ENCODE results near the gene MAT2B.

The MAT2B gene

GRCh38 chr5:163506095-163506457 is 657 bp downstream of the MAT2B start:
- Histone ChIP-seq H3K27ac (ENCODE audit: low read depth, low read length) (peak overlapping the region; percentile 83), H3K36me3 (ENCODE audit: low read length) (no peaks in the 10 kb centered on the region), H3K27me3 (ENCODE audit: low read length) (no peaks in the 10 kb centered on the region), H3F3A (ENCODE audit: insufficient read depth) (0 out of 2 replicates have a peak, but pooled peaks cover 4% of the 10 kb centered on the region), H4K20me1 (ENCODE audit: low read depth, low read length) (peaks cover 20% of the 10 kb centered on the region), H2AFZ (ENCODE audit: low read depth, low read length, severe bottlenecking) (no peak overlapping the region), H3K4me3 (ENCODE audit: insufficient read depth, low read length, poor library complexity, severe bottlenecking) (peak overlapping the region; percentile 90), H3K79me2 (ENCODE audit: insufficient read depth, low read length) (peaks cover 53% of the 10 kb centered on the region), H3K4me2 (ENCODE audit: low read depth, low read length, poor library complexity, severe bottlenecking) (peak overlapping the region; percentile 84), H3K9me2 (replicated peaks; ENCODE audit: insufficient read depth, low read length) (no peaks in the 10 kb centered on the region), H3K9ac (ENCODE audit: low read length) (peak overlapping the region; percentile 65), H3K9me3 (ENCODE audit: insufficient read depth, low read length) (no peaks in the 10 kb centered on the region)
- TF ChIP-seq EZH2phosphoT487 (conservative IDR thresholded peaks at IDR 0.05; ENCODE audit: low read length) (no peak), CTCF (IDR thresholded peaks at IDR 0.05; ENCODE audit: insufficient read depth, low read length, poor library complexity, severe bottlenecking) (no peak)

- Histone ChIP-seq H3F3A (ENCODE audit: insufficient read depth) (0 out of 2 replicates have a peak, but pooled peaks cover 4% of the 10 kb centered on the region), H3K9me2 (replicated peaks; ENCODE audit: insufficient read depth, low read length) (no peaks in the 10 kb centered on the region), H3K4me2 (ENCODE audit: low read depth, low read length, poor library complexity, severe bottlenecking) (peak overlapping the region; percentile 84), H3K27ac (ENCODE audit: low read depth, low read length) (no peak overlapping the region), H2AFZ (ENCODE audit: low read depth, low read length, severe bottlenecking) (no peak overlapping the region), H3K36me3 (ENCODE audit: low read length) (no peaks in the 10 kb centered on the region), H3K9me3 (ENCODE audit: insufficient read depth, low read length) (no peaks in the 10 kb centered on the region), H3K79me2 (ENCODE audit: insufficient read depth, low read length) (peaks cover 59% of the 10 kb centered on the region), H3K27me3 (ENCODE audit: low read length) (no peaks in the 10 kb centered on the region), H3K4me3 (ENCODE audit: insufficient read depth, low read length, poor library complexity, severe bottlenecking) (peak overlapping the region; percentile 90), H3K9ac (ENCODE audit: low read length) (peak overlapping the region; percentile 65), H4K20me1 (ENCODE audit: low read depth, low read length) (peaks cover 20% of the 10 kb centered on the region)
- TF ChIP-seq CTCF (IDR thresholded peaks at IDR 0.05; ENCODE audit: insufficient read depth, low read length, poor library complexity, severe bottlenecking): no peak
- TF ChIP-seq EZH2phosphoT487 (conservative IDR thresholded peaks at IDR 0.05; ENCODE audit: low read length): no peak
Observed at GRCh38 chr5:163506726-163507125, 1.3 kb downstream of the MAT2B start.

- no peak for TF ChIP-seq EZH2phosphoT487 (conservative IDR thresholded peaks at IDR 0.05; ENCODE audit: low read length)
- TF ChIP-seq CTCF (IDR thresholded peaks at IDR 0.05; ENCODE audit: insufficient read depth, low read length, poor library complexity, severe bottlenecking): no peak
- Histone ChIP-seq H3K27me3 (ENCODE audit: low read length) (no peaks in the 10 kb centered on the region), H2AFZ (ENCODE audit: low read depth, low read length, severe bottlenecking) (no peak overlapping the region), H3K9me3 (ENCODE audit: insufficient read depth, low read length) (no peaks in the 10 kb centered on the region), H3K4me3 (ENCODE audit: insufficient read depth, low read length, poor library complexity, severe bottlenecking) (no peak overlapping the region), H3K4me2 (ENCODE audit: low read depth, low read length, poor library complexity, severe bottlenecking) (peak overlapping the region; percentile 84), H3K79me2 (ENCODE audit: insufficient read depth, low read length) (peaks cover 74% of the 10 kb centered on the region), H3K36me3 (ENCODE audit: low read length) (peaks cover 12% of the 10 kb centered on the region; the same call in 1 of the 2 replicates), H3K27ac (ENCODE audit: low read depth, low read length) (no peak overlapping the region), H3F3A (ENCODE audit: insufficient read depth) (0 out of 2 replicates have a peak, but pooled peaks cover 3% of the 10 kb centered on the region), H4K20me1 (ENCODE audit: low read depth, low read length) (peaks cover 20% of the 10 kb centered on the region), H3K9ac (ENCODE audit: low read length) (peak overlapping the region; percentile 10; the same call in 1 of the 2 replicates), H3K9me2 (replicated peaks; ENCODE audit: insufficient read depth, low read length) (no peaks in the 10 kb centered on the region)
Observed at GRCh38 chr5:163508753-163509152, 3.3 kb downstream of the MAT2B start.

Measured in SU-DHL-6 (cell line).